Measurements from ENCODE around the gene SGCD.

SGCD gene

DNA sequence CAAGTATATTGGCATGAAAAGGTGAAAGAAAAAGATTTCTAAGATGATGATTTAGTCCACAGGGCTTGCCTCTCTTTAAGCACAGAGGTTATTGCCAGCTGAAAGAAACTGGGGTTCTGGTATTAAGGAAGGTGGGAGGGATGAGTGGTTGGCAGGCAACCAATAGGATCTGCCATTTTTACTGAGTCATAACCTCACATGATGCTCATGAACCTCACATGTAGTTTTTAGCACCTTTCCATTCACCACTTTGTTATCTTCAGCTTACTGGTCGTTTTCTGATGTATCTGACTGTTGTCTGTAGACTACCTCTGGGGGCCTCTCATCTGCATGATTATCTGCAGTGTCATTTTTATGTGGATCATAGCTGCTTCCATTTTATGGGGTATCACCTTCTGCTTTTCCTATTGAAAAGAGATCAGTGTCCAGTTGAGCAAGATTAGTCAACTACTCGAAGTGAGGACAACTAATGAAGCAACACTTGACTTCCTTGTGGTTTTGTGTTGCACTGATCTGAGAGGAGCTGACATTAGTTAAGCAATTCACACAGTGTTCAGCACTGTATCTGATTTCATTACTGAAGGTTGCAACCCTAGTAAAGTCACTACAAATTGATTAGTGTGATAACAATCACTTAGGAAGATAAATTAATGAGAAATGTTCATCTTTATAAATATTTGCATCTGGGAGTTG lies 186.3 kb downstream of the SGCD start:
- DNase-seq (ENCODE audit: low spot score): no peak

DNA sequence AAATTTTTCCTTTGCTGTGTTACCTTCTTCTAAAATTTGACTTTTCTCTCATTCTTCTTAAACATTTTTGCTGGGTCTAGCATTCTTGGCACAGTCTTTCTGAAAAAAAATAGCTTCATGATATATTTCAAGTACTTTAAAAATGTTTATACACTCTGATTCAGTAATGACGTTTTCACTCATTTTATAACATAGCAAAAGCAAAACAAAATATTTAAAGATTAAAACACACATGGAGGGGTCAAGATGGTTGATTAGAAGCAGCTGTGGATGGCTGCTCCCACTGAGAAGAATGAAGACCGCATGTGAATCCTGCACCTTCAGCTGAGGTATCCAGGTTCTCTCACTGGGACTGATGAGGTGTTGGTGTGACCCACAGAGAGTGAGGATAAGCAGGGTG lies 188.2 kb downstream of the SGCD start:
- no peak for DNase-seq (ENCODE audit: low spot score)

DNA sequence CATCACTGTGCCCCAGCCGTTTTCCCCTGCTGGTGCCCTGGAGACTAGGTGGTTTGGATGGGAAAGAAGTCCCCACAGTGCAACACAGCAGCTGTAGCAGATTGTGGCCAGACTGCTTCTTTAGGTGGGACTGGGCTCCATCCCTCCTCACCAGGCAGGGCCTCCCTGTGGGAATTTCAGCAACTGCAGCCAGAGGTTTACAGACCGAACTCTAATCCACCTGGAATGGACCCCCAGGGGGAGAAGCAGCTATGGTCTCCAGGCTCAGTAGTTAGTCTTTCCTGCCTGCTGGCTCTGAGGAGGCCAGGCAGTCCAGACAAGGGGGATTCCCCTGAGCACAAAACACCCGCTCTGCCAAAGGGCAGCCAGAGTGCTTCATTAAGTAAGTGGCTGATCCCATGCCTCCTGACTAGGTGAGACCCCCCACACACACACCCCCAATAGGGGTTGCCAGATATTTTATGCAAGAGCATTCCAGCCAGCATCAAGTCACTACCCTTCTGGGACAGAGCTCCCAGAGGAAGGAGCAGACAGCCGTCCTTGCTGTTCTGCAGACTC lies 188.9 kb downstream of the SGCD start:
- DNase-seq (ENCODE audit: low spot score): no peak

DNA sequence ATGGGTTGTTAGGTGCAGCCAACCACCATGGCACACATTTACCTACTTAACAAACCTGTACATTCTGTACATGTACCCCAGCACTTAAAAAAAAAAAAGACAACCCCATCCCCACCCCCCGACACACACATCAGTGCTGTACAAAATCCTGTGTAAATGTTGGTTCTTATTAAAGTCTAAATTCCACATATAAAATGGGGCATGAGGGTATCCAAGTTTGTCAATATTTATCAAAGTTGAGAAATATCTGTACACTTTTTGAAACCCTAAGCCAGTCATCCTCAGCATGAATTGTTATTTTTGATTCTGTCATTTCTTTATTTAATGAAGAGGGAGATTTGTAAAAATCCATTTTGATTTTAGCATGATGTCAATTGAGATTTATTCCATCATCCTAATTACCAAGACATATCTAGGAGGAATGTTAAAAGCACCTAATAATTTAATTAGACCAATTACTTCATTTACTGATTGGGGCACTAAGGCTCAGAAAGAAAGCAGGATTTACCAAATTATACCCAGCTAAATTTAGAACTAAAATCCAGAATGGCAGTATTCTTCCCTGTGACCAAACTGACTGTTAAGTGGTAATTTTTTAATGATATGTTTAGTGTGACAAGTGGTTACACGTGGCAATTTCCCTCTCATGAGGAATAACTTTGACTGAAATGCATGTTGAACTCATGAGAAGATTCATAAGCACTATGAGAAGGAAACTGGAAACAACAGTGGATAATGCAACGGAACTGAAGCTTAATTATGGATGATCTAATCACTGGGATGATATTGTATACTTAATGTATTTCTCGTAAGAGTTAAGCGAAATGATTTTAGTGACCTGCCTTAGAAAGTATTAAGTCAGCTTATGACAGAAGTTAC lies 195.9 kb downstream of the SGCD start:
- no peak for DNase-seq (ENCODE audit: low spot score)

DNA sequence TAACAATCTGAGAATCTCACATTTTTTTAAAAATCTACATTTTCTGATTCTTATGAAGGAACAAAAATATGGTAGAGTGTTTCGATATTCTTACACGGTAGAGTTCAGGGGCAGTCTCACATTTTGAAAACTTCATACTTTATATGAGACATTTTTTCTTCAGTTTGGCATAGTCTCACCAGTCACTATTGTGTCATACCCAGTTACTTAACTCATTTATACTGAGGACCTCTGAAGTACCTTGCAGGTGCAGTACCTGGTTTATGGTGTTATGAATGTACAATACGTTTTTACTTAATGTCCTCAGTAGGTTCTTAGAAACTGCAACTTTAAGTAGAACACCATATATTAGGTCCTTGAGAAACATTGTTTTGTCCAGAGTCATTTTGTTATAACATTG lies 196.6 kb downstream of the SGCD start:
- DNase-seq (ENCODE audit: low spot score): no peak

DNA sequence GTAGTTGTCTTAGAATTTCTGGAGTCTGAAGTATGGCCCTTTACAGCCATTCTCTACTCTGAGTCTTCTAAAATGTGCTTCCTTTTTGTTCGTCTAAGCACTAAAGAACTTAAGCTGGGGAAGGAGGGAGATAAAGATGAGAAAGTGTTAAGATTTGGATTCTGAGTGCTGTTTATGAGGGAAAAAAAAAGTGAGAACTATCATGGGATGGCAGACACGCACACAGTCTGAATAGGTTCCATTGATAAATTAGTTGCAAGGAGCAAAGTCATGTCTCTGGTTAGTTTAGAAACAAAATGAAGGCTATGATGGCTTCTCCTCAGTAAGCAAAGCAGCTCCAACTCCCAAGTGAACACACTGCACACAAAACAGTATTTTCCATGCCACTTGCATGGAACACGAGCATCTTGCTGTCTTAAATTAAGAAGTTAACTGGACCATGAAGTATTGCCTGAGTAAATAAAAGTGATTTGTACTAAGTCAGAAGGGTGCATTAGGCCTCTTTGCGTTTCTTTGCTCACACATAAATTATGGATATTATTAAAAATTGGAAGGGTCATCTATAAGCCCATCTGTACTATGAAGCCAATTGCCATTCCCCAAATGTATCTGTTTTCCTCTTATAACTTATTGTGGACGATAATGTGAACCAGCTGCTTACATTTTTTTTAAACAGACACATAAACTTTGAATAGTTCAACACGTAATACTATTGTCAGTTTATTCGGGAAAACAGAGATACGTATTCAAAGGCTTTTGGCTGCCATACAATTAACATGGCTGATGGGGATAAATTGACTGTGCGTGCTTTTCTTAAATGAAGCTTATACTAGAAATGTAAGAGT lies 199.3 kb downstream of the SGCD start:
- DNase-seq (ENCODE audit: low spot score): no peak

DNA sequence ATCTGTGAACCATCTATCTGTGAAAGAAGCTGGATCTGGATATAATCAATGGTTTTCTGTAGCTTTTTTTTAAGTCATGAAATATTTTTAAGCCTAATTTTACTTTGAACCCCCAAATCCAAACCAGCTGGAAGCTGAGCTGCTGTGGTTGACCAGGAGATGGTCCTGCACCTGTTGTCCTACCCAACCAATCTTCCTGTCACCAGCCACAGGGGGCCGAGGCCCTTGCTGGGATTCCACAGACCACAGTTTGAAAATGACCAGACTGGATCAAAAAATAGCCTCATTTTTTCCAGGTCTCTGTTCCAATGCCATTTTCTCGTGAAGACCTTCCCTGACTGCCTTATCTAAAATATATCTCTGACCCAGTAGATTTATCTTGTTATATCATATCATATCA lies 200.6 kb downstream of the SGCD start:
- no peak for DNase-seq (ENCODE audit: low spot score)

DNA sequence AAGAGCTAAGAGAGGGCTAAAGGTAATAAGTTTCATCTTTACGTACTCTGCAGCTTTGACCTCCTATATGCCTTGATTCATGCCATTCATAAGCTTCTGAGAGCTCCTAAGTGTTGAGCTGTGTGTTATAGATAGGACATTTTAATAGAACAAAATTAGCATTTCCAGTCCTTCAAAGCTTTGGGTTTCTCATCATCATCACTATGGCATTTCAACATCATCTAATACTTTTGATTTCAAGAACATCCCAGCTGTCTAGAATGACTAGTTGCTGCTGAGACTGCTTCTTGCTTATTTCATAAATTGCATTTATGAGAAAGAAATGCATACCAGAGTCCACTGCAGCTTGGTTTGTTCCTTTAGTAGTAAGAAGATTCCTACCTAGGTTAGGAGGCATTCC lies 201.7 kb downstream of the SGCD start:
- no peak for DNase-seq (ENCODE audit: low spot score)

DNA sequence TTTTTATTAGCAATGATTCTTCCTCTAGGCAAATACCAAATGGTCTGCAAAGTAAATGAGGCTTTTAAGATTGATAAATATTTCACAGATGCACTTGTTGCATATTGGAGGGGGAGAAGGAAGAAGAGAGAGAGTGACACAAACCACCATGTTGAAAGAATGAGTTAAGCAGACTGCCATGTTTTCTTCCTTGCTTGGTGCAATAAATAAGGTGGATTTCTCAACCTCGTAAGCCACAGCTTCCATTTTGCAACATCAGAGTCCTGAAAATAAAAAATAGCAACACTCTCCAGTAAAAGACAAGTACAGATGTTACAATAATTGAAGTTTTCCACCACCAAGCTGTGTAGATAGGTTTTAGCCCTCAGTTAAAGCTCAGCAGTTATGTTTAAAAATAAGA lies 202.9 kb downstream of the SGCD start:
- no peak for DNase-seq (ENCODE audit: low spot score)

DNA sequence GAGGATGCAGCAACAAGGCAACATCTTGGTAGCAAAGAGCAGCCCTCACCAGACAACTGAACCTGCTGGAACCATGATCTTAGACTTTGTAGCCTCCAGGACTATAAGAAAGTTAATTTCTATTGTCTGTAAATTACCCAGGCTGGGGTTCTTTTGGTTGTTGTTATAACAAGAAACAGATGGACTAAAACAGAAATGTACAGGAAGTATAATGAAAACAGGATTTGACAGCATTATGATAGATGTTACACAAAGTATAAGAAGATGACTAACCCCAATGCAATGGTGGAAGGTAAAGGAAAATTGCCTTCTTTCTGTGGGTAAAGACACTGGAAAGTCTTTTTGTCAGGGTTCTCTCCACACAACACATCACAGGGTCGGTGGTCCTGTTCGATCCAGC lies 204.2 kb downstream of the SGCD start:
- DNase-seq (ENCODE audit: low spot score): no peak

DNA sequence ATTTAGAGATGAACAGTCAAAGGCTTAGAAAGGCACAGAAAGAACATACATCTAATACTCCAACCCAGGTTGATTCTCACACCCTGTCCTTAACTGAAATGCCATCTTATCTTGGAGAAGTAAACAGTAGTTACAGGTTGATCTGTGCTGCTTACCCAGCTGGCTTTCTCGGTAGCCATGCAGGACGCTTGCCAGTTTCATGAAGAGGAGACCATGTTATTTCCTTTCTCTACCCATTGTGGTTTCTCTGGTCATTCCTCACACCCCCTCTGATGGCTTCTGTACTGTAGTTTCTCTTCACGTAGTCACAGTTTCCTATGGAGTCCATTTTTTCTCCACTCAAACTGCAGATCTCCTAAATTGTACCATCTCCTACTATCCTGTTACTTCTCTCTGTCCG lies 206.0 kb downstream of the SGCD start:
- DNase-seq (ENCODE audit: low spot score): no peak

DNA sequence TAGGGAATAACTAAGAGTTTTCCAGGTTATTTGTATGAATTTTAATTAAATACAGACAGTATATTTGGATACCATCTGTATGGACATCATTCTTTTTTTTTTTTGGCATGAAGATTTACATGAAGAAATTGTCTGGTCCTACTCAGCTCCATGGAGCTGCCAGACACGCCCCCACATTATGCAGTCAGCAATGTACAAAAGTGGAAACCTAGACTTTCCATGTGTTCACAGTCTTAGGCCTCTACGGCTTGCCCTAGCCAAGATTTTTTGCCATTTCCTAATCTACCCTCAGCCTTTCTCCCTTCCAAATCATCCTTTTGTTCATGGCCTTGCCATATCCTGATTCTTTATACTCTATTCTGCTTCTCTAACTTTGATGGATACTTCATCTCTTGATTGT lies 207.1 kb downstream of the SGCD start:
- no peak for DNase-seq (ENCODE audit: low spot score)

DNA sequence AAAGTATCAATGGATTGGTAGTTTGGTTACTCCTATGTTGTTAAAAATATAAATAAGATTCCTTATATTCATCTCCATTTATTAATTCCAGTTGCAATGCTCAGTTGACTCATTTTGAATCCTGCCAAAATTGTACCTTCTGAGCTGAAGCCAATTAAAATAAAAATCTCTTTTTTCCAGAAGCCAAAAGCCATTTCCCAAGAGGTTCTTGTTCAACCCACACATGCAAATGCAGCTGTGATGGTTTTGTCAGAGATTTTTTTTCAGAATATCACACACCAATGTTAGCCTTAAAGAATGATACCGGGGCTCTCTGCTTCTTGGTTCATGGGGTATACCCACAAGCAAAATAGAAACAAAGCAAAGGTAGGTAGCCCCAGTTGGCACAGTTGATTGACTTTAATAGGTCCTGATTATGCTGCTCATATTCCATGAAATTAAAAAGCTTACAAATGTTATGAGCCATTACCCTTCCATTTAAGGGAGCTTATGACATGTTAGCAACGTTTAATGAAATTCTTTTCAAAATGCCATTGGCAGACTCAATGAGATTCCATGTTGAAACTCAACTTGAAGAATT lies 208.0 kb downstream of the SGCD start:
- DNase-seq (ENCODE audit: low spot score): no peak

DNA sequence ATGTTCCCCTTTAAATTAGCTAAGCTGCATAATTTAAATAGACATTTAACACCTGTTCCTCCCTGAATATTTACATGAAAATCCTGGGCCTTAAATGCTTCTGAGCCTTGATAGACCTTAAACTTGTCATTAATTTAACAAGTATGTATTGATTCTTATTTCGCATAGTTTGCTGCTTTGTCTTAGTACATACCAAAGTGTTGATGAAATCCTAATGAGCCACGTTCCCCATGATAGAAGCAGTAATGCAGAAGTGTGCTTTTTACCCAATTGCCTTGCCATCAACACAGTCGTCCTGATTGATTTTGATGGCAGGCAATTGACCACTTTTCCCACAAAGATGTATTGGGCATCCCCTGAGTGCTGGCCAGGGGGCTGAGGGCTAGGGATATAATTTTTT lies 213.5 kb downstream of the SGCD start:
- DNase-seq (ENCODE audit: low spot score): no peak

DNA sequence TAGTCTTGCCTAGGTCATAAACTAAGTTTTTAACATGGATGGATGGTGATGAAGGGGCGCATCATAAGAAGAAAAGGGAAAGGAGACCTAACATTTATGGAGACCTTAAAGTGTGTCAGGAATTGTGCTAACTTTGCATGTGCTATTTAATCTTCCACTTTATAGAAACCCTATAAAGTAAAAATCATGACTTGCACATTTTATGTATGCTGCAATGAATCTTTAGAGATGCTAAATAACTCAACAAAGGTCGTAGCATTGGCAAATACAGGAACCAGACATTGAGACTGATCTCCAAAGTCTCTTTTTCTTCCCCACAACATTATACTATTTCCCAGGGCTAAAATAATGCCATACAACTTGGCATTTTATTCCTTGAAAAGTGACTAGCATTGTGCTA lies 214.6 kb downstream of the SGCD start:
- DNase-seq (ENCODE audit: low spot score): no peak

DNA sequence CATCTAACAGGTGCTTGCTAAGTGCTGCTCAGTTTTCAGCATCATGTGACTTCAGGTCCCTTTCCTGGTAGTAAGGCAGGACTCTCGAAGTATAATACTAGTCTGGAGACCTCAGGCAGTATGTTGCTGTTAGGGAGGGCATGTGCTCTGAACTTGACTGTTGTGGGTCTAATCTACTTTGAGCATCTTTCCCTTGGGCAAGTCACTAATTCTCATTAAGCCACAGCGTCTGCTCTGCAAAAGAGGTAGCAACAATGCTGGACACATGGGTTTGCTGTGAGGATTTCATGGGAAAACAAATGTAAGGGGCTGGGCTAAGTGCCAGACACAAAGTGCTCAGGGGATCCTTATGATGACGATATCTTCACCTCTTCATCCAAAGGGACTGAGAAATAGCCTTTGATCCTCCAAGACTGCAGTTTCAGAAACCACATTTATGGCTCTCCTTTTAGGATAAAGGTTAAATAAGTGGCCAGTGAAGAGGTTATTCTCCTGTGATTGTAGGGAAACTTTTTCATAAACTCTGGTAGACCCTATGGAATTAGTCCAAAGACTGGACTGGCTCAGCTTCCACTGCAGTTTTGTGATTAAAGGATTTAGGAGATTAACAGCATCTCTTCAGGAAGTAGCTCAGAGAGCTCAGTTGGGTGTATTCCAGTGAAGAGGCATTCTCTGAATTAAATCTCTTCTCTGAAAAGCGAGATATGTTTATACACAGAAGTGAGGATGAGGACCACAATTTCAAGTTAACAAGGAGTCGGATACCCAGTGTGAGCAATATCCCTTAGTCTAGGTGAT lies 216.6 kb downstream of the SGCD start:
- no peak for DNase-seq (ENCODE audit: low spot score)

DNA sequence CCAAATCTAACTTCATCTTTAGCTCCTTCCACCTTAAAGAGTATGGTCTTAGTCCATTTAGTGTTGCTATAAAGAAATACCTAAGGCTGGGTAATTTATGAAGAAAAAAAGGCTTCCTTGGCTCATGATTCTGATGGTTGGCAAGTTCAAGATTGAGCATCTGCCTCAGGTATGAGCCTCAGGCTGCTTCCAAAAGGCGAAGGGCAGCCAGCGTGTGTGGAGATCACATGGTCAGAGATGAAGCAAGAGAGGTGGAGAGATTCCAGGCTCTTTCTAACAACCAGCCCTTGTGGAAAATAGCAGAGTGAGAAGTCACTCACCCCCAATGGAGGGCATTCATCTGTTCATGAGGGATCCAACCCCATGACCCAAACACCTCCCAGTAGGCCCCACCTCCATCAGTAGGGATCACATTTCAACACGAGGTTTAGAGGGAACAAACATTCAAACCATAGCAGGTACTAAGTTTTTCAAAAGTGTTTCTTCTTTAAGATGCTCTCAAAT lies 225.9 kb downstream of the SGCD start:
- no peak for DNase-seq (ENCODE audit: low spot score)

DNA sequence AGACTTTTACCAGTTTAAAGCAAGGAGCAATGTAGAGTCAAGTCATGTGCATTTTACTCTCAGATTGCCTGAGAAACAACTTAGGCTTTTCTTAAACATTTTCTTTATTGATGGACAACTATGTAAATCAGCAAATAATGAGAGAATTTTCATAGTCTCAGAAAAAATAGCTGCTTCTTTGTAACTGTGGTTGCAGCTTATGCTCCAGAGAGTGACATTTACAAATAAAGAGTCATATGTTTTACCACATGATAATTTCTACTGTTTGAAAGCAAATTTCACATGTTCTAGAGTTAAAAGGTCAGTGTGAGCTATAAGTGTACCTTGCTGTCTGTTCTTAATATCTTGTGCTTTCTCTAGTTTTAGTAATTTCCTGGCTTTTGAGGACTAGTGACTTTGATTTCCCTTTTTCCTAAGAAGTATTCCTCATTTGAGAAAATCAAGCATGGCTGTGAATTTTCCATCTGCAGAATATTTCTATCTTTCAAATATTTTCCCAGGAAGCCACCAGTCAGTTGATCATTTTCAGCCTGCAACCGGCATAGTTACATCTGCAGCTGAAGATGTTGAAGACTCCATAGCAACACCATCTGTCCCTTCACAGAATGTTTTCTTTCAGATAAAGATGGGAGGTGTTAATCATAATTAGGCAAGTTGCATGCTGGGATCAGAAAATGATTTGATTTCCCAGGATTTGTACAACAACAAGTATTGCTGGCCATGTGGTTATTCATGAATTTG lies 229.9 kb downstream of the SGCD start:
- no peak for DNase-seq (ENCODE audit: low spot score)

DNA sequence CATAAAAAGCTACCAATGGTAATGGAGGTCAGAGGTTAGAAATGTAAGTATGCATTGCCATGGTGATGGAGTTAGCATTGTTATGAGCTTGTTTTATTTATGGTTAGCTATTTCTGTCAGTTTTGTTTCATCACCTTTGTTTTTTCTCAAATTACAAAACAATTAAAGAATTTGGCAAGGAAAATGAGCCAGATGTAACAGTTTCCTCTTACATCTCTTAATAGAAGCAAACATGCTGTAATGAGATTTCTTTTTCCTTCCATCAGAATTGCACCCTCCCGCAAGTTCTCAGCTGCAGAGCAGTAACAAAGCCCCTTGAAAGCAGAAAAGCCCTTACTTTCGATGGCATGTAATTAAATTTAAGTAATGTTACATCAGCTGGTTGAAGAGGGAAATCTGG lies 233.0 kb downstream of the SGCD start:
- DNase-seq (ENCODE audit: low spot score): no peak

DNA sequence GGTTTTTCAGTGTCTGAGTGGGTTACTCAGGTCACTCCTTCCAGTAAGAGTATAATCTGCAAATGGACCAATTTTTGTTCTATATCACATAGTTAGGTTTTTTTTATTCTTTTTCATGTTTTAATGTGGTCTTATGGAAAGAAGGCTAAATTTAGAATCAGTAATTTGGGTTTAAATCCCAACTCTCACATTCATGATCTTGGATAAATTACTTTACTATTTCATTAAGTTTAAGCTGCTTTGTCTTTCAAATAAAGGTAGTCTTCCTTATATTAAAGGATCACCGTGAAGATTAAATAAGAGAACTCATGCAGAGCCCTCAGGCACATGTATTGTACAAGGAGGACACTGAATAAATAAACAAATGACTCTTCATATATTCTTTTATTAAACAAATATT lies 234.7 kb downstream of the SGCD start:
- DNase-seq (ENCODE audit: low spot score): no peak

Data from LoVo (cell line).